ENCODE measurements around the gene TMEM259.

Gene TMEM259

GRCh38 chr19:1061987-1062386 lies 41.1 kb upstream of the TMEM259 start:
- H3K27ac ChIP-seq (replicated peaks; ENCODE audit: low read length): no peak overlapping the region
- H3K4ac ChIP-seq (ENCODE audit: low read length): no peak overlapping the region
- peak overlapping the region; percentile 81 for H2BK15ac ChIP-seq (ENCODE audit: low read length)
- peaks cover 0 to 22% (median 19%) of the 10 kb centered on the region in 3 experiments for H3K27me3 ChIP-seq (ENCODE audit: control insufficient read depth in 3 of 3, insufficient read depth in 3 of 3, low read depth in 1 of 3, low read length in 3 of 3)
- H2BK120ac ChIP-seq (ENCODE audit: low read depth, low read length): no peak overlapping the region
- no peak overlapping the region for H2BK12ac ChIP-seq (ENCODE audit: low read length)
- H4K91ac ChIP-seq (ENCODE audit: low read depth, low read length, poor library complexity): no peak overlapping the region
- no peak overlapping the region for H3K4me2 ChIP-seq (ENCODE audit: insufficient read depth, low read length, poor library complexity, severe bottlenecking)
- H3K14ac ChIP-seq (ENCODE audit: low read length): no peak overlapping the region
- H3K36me3 ChIP-seq (replicated peaks in 1 of 2; ENCODE audit: control insufficient read depth in 2 of 2, insufficient read depth in 2 of 2, low read length in 2 of 2): peaks cover 0 to 2% of the 10 kb centered on the region in 2 donors
- no peak for DNase-seq (ENCODE audit: low spot score)
- H2AFZ ChIP-seq (ENCODE audit: low read length): no peak overlapping the region
- H3K4me3 ChIP-seq (ENCODE audit: low read length in 2 of 2): no peak overlapping the region
- H2AK5ac ChIP-seq (ENCODE audit: low read depth, low read length): peak overlapping the region; percentile 75
- WGBS, 2 donors (ENCODE audit: extremely low coverage in 2 of 2, insufficient read length in 2 of 2, insufficient replicate concordance in 1 of 2): no CpG with 5 or more reads among the region's 20 CpGs
- no peak overlapping the region for H3K23ac ChIP-seq (ENCODE audit: low read depth, low read length, poor library complexity)
- H2BK5ac ChIP-seq (ENCODE audit: low read length): peak overlapping the region; percentile 3
- no peak overlapping the region for H4K8ac ChIP-seq (ENCODE audit: low read depth, low read length)
- no peaks in the 10 kb centered on the region for H3K79me1 ChIP-seq (ENCODE audit: low read depth, low read length)
- H3K18ac ChIP-seq (ENCODE audit: low read length): no peak overlapping the region
- peaks cover 6 to 12% of the 10 kb centered on the region in 2 donors for H3K4me1 ChIP-seq (ENCODE audit: control insufficient read depth in 2 of 2, insufficient read depth in 1 of 2, low read depth in 1 of 2, low read length in 2 of 2)
- peaks cover 0 to 22% of the 10 kb centered on the region in 2 donors for H3K9me3 ChIP-seq (replicated peaks in 1 of 2; ENCODE audit: control insufficient read depth in 2 of 2, insufficient read depth in 1 of 2, low read depth in 1 of 2, low read length in 2 of 2)
- no peak overlapping the region for H3K9ac ChIP-seq (ENCODE audit: low read depth, low read length, poor library complexity)

- Histone ChIP-seq H2BK15ac (ENCODE audit: low read length) (no peak overlapping the region), H2BK120ac (ENCODE audit: low read depth, low read length) (no peak overlapping the region), H3K9me3 (replicated peaks in 1 of 2; ENCODE audit: control insufficient read depth in 2 of 2, insufficient read depth in 1 of 2, low read depth in 1 of 2, low read length in 2 of 2) (peaks cover 0 to 35% of the 10 kb centered on the region in 2 donors), H2BK5ac (ENCODE audit: low read length) (no peak overlapping the region), H3K36me3 (replicated peaks in 1 of 2; ENCODE audit: control insufficient read depth in 2 of 2, insufficient read depth in 2 of 2, low read length in 2 of 2) (peaks cover 0 to 4% of the 10 kb centered on the region in 2 donors), H3K4me1 (ENCODE audit: control insufficient read depth in 2 of 2, insufficient read depth in 1 of 2, low read depth in 1 of 2, low read length in 2 of 2) (peaks cover 0 to 7% of the 10 kb centered on the region in 2 donors), H3K23ac (ENCODE audit: low read depth, low read length, poor library complexity) (no peak overlapping the region), H2BK12ac (ENCODE audit: low read length) (no peak overlapping the region), H3K4ac (ENCODE audit: low read length) (no peak overlapping the region), H3K14ac (ENCODE audit: low read length) (no peak overlapping the region), H3K79me1 (ENCODE audit: low read depth, low read length) (no peaks in the 10 kb centered on the region), H4K91ac (ENCODE audit: low read depth, low read length, poor library complexity) (no peak overlapping the region), H2AFZ (ENCODE audit: low read length) (no peak overlapping the region), H3K9ac (ENCODE audit: low read depth, low read length, poor library complexity) (no peak overlapping the region), H3K18ac (ENCODE audit: low read length) (no peak overlapping the region), H3K4me3 (ENCODE audit: low read length in 2 of 2) (no peak overlapping the region), H3K27me3 (ENCODE audit: control insufficient read depth in 3 of 3, insufficient read depth in 3 of 3, low read depth in 1 of 3, low read length in 3 of 3) (peaks cover 0 to 12% (median 7%) of the 10 kb centered on the region in 3 experiments), H3K4me2 (ENCODE audit: insufficient read depth, low read length, poor library complexity, severe bottlenecking) (no peak overlapping the region), H4K8ac (ENCODE audit: low read depth, low read length) (no peak overlapping the region), H3K27ac (replicated peaks; ENCODE audit: low read length) (no peak overlapping the region), H2AK5ac (ENCODE audit: low read depth, low read length) (no peak overlapping the region)
- WGBS, 2 donors (ENCODE audit: extremely low coverage in 2 of 2, insufficient read length in 2 of 2, insufficient replicate concordance in 1 of 2): no CpG with 5 or more reads among the region's 5 CpGs
- no peak for DNase-seq (ENCODE audit: low spot score)
These were observed 39.8 kb upstream of the TMEM259 start for GRCh38 chr19:1060689-1061088.

- Histone ChIP-seq H3K27me3 (ENCODE audit: control insufficient read depth in 3 of 3, insufficient read depth in 3 of 3, low read depth in 1 of 3, low read length in 3 of 3) (no peaks in the 10 kb centered on the region), H3K23ac (ENCODE audit: low read depth, low read length, poor library complexity) (no peak overlapping the region), H3K4ac (ENCODE audit: low read length) (no peak overlapping the region), H3K27ac (replicated peaks; ENCODE audit: low read length) (no peak overlapping the region), H3K4me1 (ENCODE audit: control insufficient read depth in 2 of 2, insufficient read depth in 1 of 2, low read depth in 1 of 2, low read length in 2 of 2) (no peaks in the 10 kb centered on the region), H3K79me1 (ENCODE audit: low read depth, low read length) (no peaks in the 10 kb centered on the region), H3K4me2 (ENCODE audit: insufficient read depth, low read length, poor library complexity, severe bottlenecking) (no peak overlapping the region), H3K4me3 (ENCODE audit: low read length in 2 of 2) (no peak overlapping the region), H2BK12ac (ENCODE audit: low read length) (no peak overlapping the region), H2AFZ (ENCODE audit: low read length) (no peak overlapping the region), H2BK120ac (ENCODE audit: low read depth, low read length) (no peak overlapping the region), H2AK5ac (ENCODE audit: low read depth, low read length) (no peak overlapping the region), H4K91ac (ENCODE audit: low read depth, low read length, poor library complexity) (no peak overlapping the region), H3K9ac (ENCODE audit: low read depth, low read length, poor library complexity) (no peak overlapping the region), H3K9me3 (replicated peaks in 1 of 2; ENCODE audit: control insufficient read depth in 2 of 2, insufficient read depth in 1 of 2, low read depth in 1 of 2, low read length in 2 of 2) (peaks cover 0 to 34% of the 10 kb centered on the region in 2 donors), H4K8ac (ENCODE audit: low read depth, low read length) (no peak overlapping the region), H3K14ac (ENCODE audit: low read length) (no peak overlapping the region), H3K36me3 (replicated peaks in 1 of 2; ENCODE audit: control insufficient read depth in 2 of 2, insufficient read depth in 2 of 2, low read length in 2 of 2) (peaks cover 0 to 4% of the 10 kb centered on the region in 2 donors), H2BK15ac (ENCODE audit: low read length) (no peak overlapping the region), H3K18ac (ENCODE audit: low read length) (no peak overlapping the region), H2BK5ac (ENCODE audit: low read length) (no peak overlapping the region)
- WGBS, 2 donors (ENCODE audit: extremely low coverage in 2 of 2, insufficient read length in 2 of 2, insufficient replicate concordance in 1 of 2): no CpG with 5 or more reads among the region's 5 CpGs
- DNase-seq (ENCODE audit: low spot score): no peak
These were observed 37.2 kb upstream of the TMEM259 start for GRCh38 chr19:1058112-1058511.

GRCh38 chr19:1057176-1057855 lies 36.4 kb upstream of the TMEM259 start:
- no peaks in the 10 kb centered on the region for H3K27me3 ChIP-seq (ENCODE audit: control insufficient read depth in 3 of 3, insufficient read depth in 3 of 3, low read depth in 1 of 3, low read length in 3 of 3)

More at GRCh38 chr19:1057176-1057855, 36.4 kb upstream of the TMEM259 start:
- no CpG with 5 or more reads among the region's 3 CpGs for WGBS, 2 donors (ENCODE audit: extremely low coverage in 2 of 2, insufficient read length in 2 of 2, insufficient replicate concordance in 1 of 2)
- H3K4me3 ChIP-seq (ENCODE audit: low read length in 2 of 2): no peak overlapping the region
- no peak overlapping the region for H4K91ac ChIP-seq (ENCODE audit: low read depth, low read length, poor library complexity)
- DNase-seq (ENCODE audit: low spot score): no peak
- no peaks in the 10 kb centered on the region for H3K79me1 ChIP-seq (ENCODE audit: low read depth, low read length)
- no peak overlapping the region for H2BK5ac ChIP-seq (ENCODE audit: low read length)
- peaks cover 0 to 34% of the 10 kb centered on the region in 2 donors for H3K9me3 ChIP-seq (replicated peaks in 1 of 2; ENCODE audit: control insufficient read depth in 2 of 2, insufficient read depth in 1 of 2, low read depth in 1 of 2, low read length in 2 of 2)
- no peak overlapping the region for H3K4me2 ChIP-seq (ENCODE audit: insufficient read depth, low read length, poor library complexity, severe bottlenecking)
- H3K9ac ChIP-seq (ENCODE audit: low read depth, low read length, poor library complexity): no peak overlapping the region
- no peaks in the 10 kb centered on the region for H3K4me1 ChIP-seq (ENCODE audit: control insufficient read depth in 2 of 2, insufficient read depth in 1 of 2, low read depth in 1 of 2, low read length in 2 of 2)
- H2AK5ac ChIP-seq (ENCODE audit: low read depth, low read length): no peak overlapping the region
- H3K4ac ChIP-seq (ENCODE audit: low read length): no peak overlapping the region
- H2BK12ac ChIP-seq (ENCODE audit: low read length): no peak overlapping the region
- H3K36me3 ChIP-seq (replicated peaks in 1 of 2; ENCODE audit: control insufficient read depth in 2 of 2, insufficient read depth in 2 of 2, low read length in 2 of 2): peaks cover 0 to 4% of the 10 kb centered on the region in 2 donors
- H2BK15ac ChIP-seq (ENCODE audit: low read length): no peak overlapping the region
- no peak overlapping the region for H3K23ac ChIP-seq (ENCODE audit: low read depth, low read length, poor library complexity)
- no peak overlapping the region for H3K27ac ChIP-seq (replicated peaks; ENCODE audit: low read length)
- H2BK120ac ChIP-seq (ENCODE audit: low read depth, low read length): no peak overlapping the region
- H3K14ac ChIP-seq (ENCODE audit: low read length): no peak overlapping the region
- H2AFZ ChIP-seq (ENCODE audit: low read length): no peak overlapping the region
- no peak overlapping the region for H4K8ac ChIP-seq (ENCODE audit: low read depth, low read length)
- H3K18ac ChIP-seq (ENCODE audit: low read length): no peak overlapping the region
